ENCODE measurements around the gene STX16.

DNA sequence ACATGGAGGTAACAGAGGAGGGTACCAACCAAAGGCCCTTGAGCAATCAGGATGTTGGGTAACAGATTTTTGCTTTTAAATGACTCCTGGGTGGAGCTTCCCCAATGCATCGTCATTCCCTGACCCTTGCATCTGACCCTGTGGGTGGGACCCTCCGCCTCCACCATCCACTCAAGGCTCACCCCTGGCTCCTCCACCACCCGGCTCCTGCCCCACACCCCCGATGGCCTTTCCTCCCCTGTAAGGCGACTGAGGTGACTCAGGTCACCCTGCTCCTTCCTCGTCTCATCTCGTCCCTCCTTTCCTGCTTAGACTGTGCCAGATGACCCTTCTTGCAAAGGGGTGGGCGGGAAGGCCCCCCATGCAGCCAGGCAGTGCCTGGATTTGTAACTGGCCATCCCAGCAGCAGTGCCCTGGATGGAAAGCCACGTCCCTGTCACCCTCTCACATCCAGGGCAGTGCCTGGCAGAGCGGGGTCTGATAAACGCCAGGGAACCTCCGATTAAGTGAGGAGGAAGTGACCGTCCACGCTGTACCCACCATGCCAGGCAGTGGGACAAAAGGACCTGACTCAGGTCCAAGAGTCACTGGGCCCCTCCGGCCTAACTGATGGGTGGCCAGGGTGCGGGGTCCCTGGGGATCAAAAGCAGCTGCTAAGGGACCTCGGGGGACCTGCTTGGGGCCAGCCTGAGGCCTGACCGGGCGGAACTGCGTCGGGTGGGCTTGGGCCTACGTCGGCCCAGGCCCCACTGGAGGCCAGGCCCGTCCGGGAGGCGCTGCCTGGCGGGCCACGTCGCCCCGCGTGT is 40.9 kb downstream of the STX16 start:
- TF ChIP-seq, protein P1, sequence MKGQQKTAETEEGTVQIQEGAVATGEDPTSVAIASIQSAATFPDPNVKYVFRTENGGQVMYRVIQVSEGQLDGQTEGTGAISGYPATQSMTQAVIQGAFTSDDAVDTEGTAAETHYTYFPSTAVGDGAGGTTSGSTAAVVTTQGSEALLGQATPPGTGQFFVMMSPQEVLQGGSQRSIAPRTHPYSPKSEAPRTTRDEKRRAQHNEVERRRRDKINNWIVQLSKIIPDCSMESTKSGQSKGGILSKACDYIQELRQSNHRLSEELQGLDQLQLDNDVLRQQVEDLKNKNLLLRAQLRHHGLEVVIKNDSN (IDR thresholded peaks at IDR 0.05): no peak
- TF ChIP-seq, protein P2, sequence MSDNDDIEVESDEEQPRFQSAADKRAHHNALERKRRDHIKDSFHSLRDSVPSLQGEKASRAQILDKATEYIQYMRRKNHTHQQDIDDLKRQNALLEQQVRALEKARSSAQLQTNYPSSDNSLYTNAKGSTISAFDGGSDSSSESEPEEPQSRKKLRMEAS (IDR thresholded peaks at IDR 0.05): no peak
- TF ChIP-seq NFIC (IDR thresholded peaks at IDR 0.05): no peak
- TF ChIP-seq, protein P3, sequence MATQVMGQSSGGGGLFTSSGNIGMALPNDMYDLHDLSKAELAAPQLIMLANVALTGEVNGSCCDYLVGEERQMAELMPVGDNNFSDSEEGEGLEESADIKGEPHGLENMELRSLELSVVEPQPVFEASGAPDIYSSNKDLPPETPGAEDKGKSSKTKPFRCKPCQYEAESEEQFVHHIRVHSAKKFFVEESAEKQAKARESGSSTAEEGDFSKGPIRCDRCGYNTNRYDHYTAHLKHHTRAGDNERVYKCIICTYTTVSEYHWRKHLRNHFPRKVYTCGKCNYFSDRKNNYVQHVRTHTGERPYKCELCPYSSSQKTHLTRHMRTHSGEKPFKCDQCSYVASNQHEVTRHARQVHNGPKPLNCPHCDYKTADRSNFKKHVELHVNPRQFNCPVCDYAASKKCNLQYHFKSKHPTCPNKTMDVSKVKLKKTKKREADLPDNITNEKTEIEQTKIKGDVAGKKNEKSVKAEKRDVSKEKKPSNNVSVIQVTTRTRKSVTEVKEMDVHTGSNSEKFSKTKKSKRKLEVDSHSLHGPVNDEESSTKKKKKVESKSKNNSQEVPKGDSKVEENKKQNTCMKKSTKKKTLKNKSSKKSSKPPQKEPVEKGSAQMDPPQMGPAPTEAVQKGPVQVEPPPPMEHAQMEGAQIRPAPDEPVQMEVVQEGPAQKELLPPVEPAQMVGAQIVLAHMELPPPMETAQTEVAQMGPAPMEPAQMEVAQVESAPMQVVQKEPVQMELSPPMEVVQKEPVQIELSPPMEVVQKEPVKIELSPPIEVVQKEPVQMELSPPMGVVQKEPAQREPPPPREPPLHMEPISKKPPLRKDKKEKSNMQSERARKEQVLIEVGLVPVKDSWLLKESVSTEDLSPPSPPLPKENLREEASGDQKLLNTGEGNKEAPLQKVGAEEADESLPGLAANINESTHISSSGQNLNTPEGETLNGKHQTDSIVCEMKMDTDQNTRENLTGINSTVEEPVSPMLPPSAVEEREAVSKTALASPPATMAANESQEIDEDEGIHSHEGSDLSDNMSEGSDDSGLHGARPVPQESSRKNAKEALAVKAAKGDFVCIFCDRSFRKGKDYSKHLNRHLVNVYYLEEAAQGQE (IDR thresholded peaks at IDR 0.05; ENCODE audit: low read depth): no peak
- no peak for TF ChIP-seq CREB1 (IDR thresholded peaks at IDR 0.05; ENCODE audit: low read depth)
- no peak for TF ChIP-seq EP300 (IDR thresholded peaks at IDR 0.05; ENCODE audit: borderline replicate concordance)
